Kidney (tissue), 14 donors: Measurements from ENCODE around the gene ATG2B. TPM values are rescaled to one million over a fixed set of nuclear protein-coding genes. Genes with fewer than 3 reads are reported as not detected.

Source experiments
- DNase-seq, 5 donors: peaks; one replicate each; pipeline ENCODE4 v3.0.0-alpha.2; 2013 to 2020
- FAIRE-seq: peaks from 2 replicates; lab custom pipeline; 2012; peaks lifted over from hg19 to GRCh38; lab: Jason Lieb, UNC
- H3K27ac ChIP-seq, 2 donors: one replicate each; pipeline ENCODE4 v1.7.0; 2013; ENCODE audit warnings: low read depth in 2 of 2, low read length in 2 of 2, inconsistent platforms in 1 of 2
- H3K27me3 ChIP-seq: one replicate; pipeline ENCODE4 v1.7.1; 2013; ENCODE audit warnings: low read length, inconsistent platforms; ENCODE audit not compliant: control insufficient read depth, insufficient read depth
- H3K36me3 ChIP-seq, 3 donors: one replicate each; pipeline versions ENCODE4 v1.7.0 to v1.7.1; 2013; ENCODE audit warnings: low read length in 3 of 3, control low read depth in 1 of 3, inconsistent platforms in 1 of 3; ENCODE audit not compliant: insufficient read depth in 3 of 3, control insufficient read depth in 2 of 3
- H3K4me1 ChIP-seq, 3 donors: one replicate each; pipeline versions ENCODE4 v1.7.0 to v1.7.1; 2013; ENCODE audit warnings: low read length in 3 of 3, inconsistent platforms in 1 of 3, low read depth in 1 of 3; ENCODE audit not compliant: control insufficient read depth in 2 of 3, insufficient read depth in 2 of 3
- H3K4me3 ChIP-seq, 3 donors: one replicate each; pipeline versions ENCODE4 v1.7.0 to v1.8.1; 2013; ENCODE audit warnings: low read length in 3 of 3, control low read depth in 1 of 3, inconsistent platforms in 1 of 3
- H3K9ac ChIP-seq, 3 donors: one replicate each; pipeline versions ENCODE4 v1.7.0 to v1.7.1; 2013; ENCODE audit warnings: low read length in 3 of 3, control low read depth in 1 of 3, inconsistent platforms in 1 of 3
- H3K9me3 ChIP-seq, 3 donors: one replicate each; pipeline versions ENCODE4 v1.7.0 to v1.7.1; 2013; ENCODE audit warnings: low read length in 3 of 3, control low read depth in 1 of 3, inconsistent platforms in 1 of 3; ENCODE audit not compliant: control insufficient read depth in 2 of 3, insufficient read depth in 1 of 3
- intact Hi-C: fragments of 100-400 bp; cut with DNase I; formaldehyde crosslinking; loops from one replicate; pipeline ENCODE4 v1.11.1; 2022
- polyA plus RNA-seq: library from polyadenylated mRNA; stranded (reverse); fragments of 350-450 nt; fragmentation: Illumina TruSeq; extraction: RNeasy Lipid Tissue Mini Kit (QIAGEN cat#74804); gene quantifications from one replicate; pipeline ENCODE4 v1.2.3, GENCODE V29; 2014; ENCODE audit warnings: low read depth, low replicate concordance; ENCODE audit not compliant: insufficient read depth
- total RNA-seq: library from RNA; stranded (reverse); fragmentation: NEBNext Ultra II Directional; extraction: Animal tissue kit (Norgen Biotek cat#: 25700); gene quantifications from one replicate; pipeline ENCODE4 v1.2.1, GENCODE V29; 2021
- TF ChIP-seq, protein P1 (sequence below): IDR thresholded peaks from 3 replicates; pipeline ENCODE4 v1.5.1; 2012; ENCODE audit warnings: mild to moderate bottlenecking, moderate library complexity, borderline replicate concordance; ENCODE audit not compliant: insufficient read depth; ENCODE audit errors: extremely low read depth
- donor health status: control.
- donor health status: control.
- donor health status: control.
- donor health status: control.
- donor health status: control.
- donor health status: DM: yes; HTN: yes; CAD: no.
- donor health status: Normal renal cell carcinoma (clear cell type).

Gene ATG2B
- total and polyA plus RNA-seq, 2 donors from 2014 or later: 3.8 to 35.8 TPM

DNA sequence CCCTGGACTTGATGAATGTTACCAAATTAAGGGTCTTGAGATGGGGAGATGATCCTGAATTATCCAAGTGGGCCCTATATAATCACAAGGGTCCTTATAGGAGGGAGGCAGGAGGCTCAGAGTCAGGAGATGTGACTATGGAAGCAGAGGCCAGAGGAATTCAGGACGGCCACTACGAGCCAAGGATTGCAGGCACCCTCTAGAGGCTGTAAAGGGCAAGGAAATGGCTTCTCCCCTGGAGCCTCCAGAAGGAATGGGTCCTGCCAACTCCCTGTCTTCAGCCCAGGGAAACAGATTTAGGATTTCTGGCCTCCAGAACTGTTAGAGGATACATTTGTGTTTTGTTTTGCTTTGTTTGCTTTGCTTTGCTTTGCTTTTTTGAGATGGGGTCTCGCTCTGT is 98.3 kb downstream of the ATG2B start:
- no peaks in the 10 kb centered on the region for H3K27me3 ChIP-seq
- H3K27ac ChIP-seq: no peak overlapping the region
- no peak overlapping the region for H3K9ac ChIP-seq
- no peak for DNase-seq
- H3K9me3 ChIP-seq: peaks cover 0 to under 1% (median 0%) of the 10 kb centered on the region in 3 donors
- intact Hi-C loops: no loop called here
- H3K4me1 ChIP-seq: peaks cover 0 to 2% (median 0%) of the 10 kb centered on the region in 3 donors
- no peak for FAIRE-seq
- no peaks in the 10 kb centered on the region for H3K36me3 ChIP-seq
- TF ChIP-seq, protein P1, sequence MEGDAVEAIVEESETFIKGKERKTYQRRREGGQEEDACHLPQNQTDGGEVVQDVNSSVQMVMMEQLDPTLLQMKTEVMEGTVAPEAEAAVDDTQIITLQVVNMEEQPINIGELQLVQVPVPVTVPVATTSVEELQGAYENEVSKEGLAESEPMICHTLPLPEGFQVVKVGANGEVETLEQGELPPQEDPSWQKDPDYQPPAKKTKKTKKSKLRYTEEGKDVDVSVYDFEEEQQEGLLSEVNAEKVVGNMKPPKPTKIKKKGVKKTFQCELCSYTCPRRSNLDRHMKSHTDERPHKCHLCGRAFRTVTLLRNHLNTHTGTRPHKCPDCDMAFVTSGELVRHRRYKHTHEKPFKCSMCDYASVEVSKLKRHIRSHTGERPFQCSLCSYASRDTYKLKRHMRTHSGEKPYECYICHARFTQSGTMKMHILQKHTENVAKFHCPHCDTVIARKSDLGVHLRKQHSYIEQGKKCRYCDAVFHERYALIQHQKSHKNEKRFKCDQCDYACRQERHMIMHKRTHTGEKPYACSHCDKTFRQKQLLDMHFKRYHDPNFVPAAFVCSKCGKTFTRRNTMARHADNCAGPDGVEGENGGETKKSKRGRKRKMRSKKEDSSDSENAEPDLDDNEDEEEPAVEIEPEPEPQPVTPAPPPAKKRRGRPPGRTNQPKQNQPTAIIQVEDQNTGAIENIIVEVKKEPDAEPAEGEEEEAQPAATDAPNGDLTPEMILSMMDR: no peak
- no peak overlapping the region for H3K4me3 ChIP-seq

DNA sequence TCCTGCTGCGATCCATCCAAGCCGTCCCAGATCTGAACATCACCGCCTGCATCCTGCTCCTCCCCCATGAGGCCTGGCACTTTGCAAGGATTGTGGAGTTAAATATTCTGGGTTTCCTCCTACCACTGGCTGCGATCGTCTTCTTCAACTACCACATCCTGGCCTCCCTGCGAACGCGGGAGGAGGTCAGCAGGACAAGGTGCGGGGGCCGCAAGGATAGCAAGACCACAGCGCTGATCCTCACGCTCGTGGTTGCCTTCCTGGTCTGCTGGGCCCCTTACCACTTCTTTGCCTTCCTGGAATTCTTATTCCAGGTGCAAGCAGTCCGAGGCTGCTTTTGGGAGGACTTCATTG is 99.0 kb downstream of the ATG2B start:
- no peak overlapping the region for H3K9ac ChIP-seq
- H3K36me3 ChIP-seq: no peaks in the 10 kb centered on the region
- H3K9me3 ChIP-seq: peaks cover 0 to 5% (median 0%) of the 10 kb centered on the region in 3 donors
- intact Hi-C loops: no loop called here
- no peak overlapping the region for H3K27ac ChIP-seq
- FAIRE-seq (no peak), DNase-seq (no peak)
- H3K27me3 ChIP-seq: no peaks in the 10 kb centered on the region
- TF ChIP-seq, protein P1: no peak
- H3K4me3 ChIP-seq: no peak overlapping the region
- peaks cover 0 to 2% (median 0%) of the 10 kb centered on the region in 3 donors for H3K4me1 ChIP-seq

DNA sequence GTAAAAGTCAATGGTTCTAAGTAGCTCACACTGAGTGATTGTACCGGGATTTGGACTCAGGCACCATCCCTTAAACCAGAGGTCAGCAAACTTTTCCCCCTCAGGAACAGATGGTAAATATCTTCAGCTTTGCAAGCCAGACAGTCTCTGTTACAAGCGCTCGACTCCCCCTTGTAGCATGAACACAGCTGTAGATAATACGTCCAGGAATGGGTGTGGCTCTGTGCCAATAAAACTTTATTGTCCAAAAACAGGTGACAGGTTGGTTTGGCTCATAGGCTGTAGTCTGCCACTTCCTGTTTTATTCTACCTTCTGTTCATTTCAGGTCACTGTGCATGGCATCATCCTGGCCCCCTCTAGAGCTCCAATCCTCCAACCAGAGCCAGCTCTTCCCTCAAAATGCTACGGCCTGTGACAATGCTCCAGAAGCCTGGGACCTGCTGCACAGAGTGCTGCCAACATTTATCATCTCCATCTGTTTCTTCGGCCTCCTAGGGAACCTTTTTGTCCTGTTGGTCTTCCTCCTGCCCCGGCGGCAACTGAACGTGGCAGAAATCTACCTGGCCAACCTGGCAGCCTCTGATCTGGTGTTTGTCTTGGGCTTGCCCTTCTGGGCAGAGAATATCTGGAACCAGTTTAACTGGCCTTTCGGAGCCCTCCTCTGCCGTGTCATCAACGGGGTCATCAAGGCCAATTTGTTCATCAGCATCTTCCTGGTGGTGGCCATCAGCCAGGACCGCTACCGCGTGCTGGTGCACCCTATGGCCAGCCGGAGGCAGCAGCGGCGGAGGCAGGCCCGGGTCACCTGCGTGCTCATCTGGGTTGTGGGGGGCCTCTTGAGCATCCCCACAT is 99.6 kb downstream of the ATG2B start:
- Histone ChIP-seq H3K4me3 (no peak overlapping the region), H3K36me3 (no peaks in the 10 kb centered on the region), H3K9me3 (peaks cover 0 to 5% (median 0%) of the 10 kb centered on the region in 3 donors), H3K4me1 (peaks cover 0 to 2% (median 0%) of the 10 kb centered on the region in 3 donors), H3K27me3 (no peaks in the 10 kb centered on the region), H3K27ac (no peak overlapping the region), H3K9ac (no peak overlapping the region)
- peak in 1 of 5 donors; percentile 40 for DNase-seq
- no peak for FAIRE-seq
- TF ChIP-seq, protein P1: no peak
- intact Hi-C loops: no loop called here
